Fibroblast of lung (primary cell): ENCODE measurements around the gene WSCD1.

Experiments used
- EZH2 ChIP-seq: IDR thresholded peaks from 2 replicates; pipeline ENCODE4 v1.5.1; 2012; ENCODE audit warnings: low read length, control low read depth, mild to moderate bottlenecking; ENCODE audit errors: missing control alignments
- TF ChIP-seq, protein P1 (sequence below), 2 donors: IDR thresholded peaks in 1 of 2; conservative IDR thresholded peaks in 1 of 2; 1 replicate in 1 of 2; 2 replicates in 1 of 2; pipeline ENCODE4 v1.5.1; 2011 to 2012; ENCODE audit warnings: low read length in 2 of 2, control low read depth in 1 of 2, inconsistent platforms in 1 of 2, low read depth in 1 of 2, mild to moderate bottlenecking in 1 of 2

DNA sequence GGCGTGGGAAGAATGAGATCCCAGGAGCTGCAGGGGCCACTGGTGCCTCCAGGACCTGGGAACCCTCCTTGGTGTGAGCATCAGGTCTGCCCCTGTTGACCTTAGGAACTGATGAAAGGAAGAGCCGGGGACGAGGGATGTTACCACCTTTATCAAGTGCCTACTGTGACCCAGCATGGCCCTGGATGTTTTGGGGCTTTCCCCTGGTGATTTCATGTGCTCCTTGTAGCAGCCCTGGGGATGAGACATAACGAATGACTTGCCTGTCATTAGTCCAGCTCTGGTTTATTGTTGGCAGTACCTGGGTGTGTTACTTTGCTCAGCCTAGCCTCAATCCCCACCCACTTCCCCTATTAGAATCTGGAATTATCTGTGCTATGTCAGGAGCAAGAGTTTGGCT, 39.9 kb downstream of the WSCD1 start:
- TF ChIP-seq, protein P1, sequence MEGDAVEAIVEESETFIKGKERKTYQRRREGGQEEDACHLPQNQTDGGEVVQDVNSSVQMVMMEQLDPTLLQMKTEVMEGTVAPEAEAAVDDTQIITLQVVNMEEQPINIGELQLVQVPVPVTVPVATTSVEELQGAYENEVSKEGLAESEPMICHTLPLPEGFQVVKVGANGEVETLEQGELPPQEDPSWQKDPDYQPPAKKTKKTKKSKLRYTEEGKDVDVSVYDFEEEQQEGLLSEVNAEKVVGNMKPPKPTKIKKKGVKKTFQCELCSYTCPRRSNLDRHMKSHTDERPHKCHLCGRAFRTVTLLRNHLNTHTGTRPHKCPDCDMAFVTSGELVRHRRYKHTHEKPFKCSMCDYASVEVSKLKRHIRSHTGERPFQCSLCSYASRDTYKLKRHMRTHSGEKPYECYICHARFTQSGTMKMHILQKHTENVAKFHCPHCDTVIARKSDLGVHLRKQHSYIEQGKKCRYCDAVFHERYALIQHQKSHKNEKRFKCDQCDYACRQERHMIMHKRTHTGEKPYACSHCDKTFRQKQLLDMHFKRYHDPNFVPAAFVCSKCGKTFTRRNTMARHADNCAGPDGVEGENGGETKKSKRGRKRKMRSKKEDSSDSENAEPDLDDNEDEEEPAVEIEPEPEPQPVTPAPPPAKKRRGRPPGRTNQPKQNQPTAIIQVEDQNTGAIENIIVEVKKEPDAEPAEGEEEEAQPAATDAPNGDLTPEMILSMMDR (conservative IDR thresholded peaks at IDR 0.05 in 1 of 2, IDR thresholded peaks at IDR 0.05 in 1 of 2; ENCODE audit: low read depth in 1 of 2, low read length in 2 of 2) = no peak
- no peak for TF ChIP-seq EZH2
